Adipocyte (in vitro differentiated cells): Measurements from ENCODE around the gene ATP9A.
"Not testable (repeated sequence)": the region's sequence is repeated elsewhere in the genome, so short reads cannot be mapped to it uniquely, and the experiment has no call there.

Source experiments
- DNase-seq: peaks from one replicate; pipeline ENCODE4 v3.0.0-alpha.2; 2015; ENCODE audit warnings: low read depth
- H3K27me3 ChIP-seq: replicated peaks from 2 replicates; pipeline ENCODE4 v1.7.0; 2013; ENCODE audit warnings: mild to moderate bottlenecking, low read length, moderate library complexity; ENCODE audit not compliant: control insufficient read depth, insufficient read depth
- H3K36me3 ChIP-seq: 2 replicates; pipeline ENCODE4 v1.7.0; 2013; ENCODE audit warnings: low read length, mild to moderate bottlenecking, moderate library complexity; ENCODE audit not compliant: control insufficient read depth, insufficient read depth, severe bottlenecking
- H3K4me1 ChIP-seq: 2 replicates; pipeline ENCODE4 v1.7.0; 2013; ENCODE audit warnings: mild to moderate bottlenecking, low read length, moderate library complexity; ENCODE audit not compliant: control insufficient read depth, insufficient read depth
- H3K4me3 ChIP-seq: 2 replicates; pipeline ENCODE4 v1.7.0; 2013; ENCODE audit warnings: mild to moderate bottlenecking, low read length, moderate library complexity
- H3K9ac ChIP-seq: 2 replicates; pipeline ENCODE4 v1.7.0; 2013; ENCODE audit warnings: mild to moderate bottlenecking, low read length, moderate library complexity
- H3K9me3 ChIP-seq: 2 replicates; pipeline ENCODE4 v1.7.0; 2013; ENCODE audit warnings: mild to moderate bottlenecking, low read length, moderate library complexity; ENCODE audit not compliant: control insufficient read depth

ATP9A gene

GRCh38 chr20:51578145-51578459 is 190.1 kb downstream of the ATP9A start:
- no peak overlapping the region for H3K4me3 ChIP-seq

GRCh38 chr20:51577432-51578144 is 190.6 kb downstream of the ATP9A start:
- Histone ChIP-seq H3K9me3 (peaks cover 11% of the 10 kb centered on the region), H3K4me3 (no peak overlapping the region), H3K4me1 (peaks cover 6% of the 10 kb centered on the region), H3K9ac (no peak overlapping the region), H3K27me3 (peaks cover under 1% of the 10 kb centered on the region), H3K36me3 (no peaks in the 10 kb centered on the region)
- DNase-seq, result no peak

More at GRCh38 chr20:51578145-51578459, 190.1 kb downstream of the ATP9A start:
- no peak overlapping the region for H3K9ac ChIP-seq
- DNase-seq, result no peak
- no peaks in the 10 kb centered on the region for H3K27me3 ChIP-seq
- H3K4me1 ChIP-seq, result peaks cover 6% of the 10 kb centered on the region
- no peaks in the 10 kb centered on the region for H3K36me3 ChIP-seq
- peaks cover 11% of the 10 kb centered on the region for H3K9me3 ChIP-seq

GRCh38 chr20:51575486-51575885 is 192.7 kb downstream of the ATP9A start:
- Histone ChIP-seq H3K9ac (no peak overlapping the region), H3K9me3 (peaks cover 11% of the 10 kb centered on the region), H3K4me3 (no peak overlapping the region), H3K27me3 (peaks cover 5% of the 10 kb centered on the region), H3K36me3 (no peaks in the 10 kb centered on the region), H3K4me1 (peaks cover 11% of the 10 kb centered on the region)
- DNase-seq, result no peak

GRCh38 chr20:51574248-51575033 is 193.7 kb downstream of the ATP9A start:
- Histone ChIP-seq H3K36me3 (no peaks in the 10 kb centered on the region), H3K9me3 (peaks cover 11% of the 10 kb centered on the region), H3K4me1 (peaks cover 13% of the 10 kb centered on the region), H3K4me3 (no peak overlapping the region), H3K27me3 (peaks cover 5% of the 10 kb centered on the region), H3K9ac (no peak overlapping the region)
- DNase-seq, result no peak

- H3K9ac ChIP-seq, result no peak overlapping the region
- DNase-seq, result peak; percentile 30
- peaks cover 7% of the 10 kb centered on the region for H3K4me1 ChIP-seq
- H3K9me3 ChIP-seq, result peaks cover 11% of the 10 kb centered on the region
- no peak overlapping the region for H3K4me3 ChIP-seq
- peaks cover 5% of the 10 kb centered on the region for H3K27me3 ChIP-seq
- no peaks in the 10 kb centered on the region for H3K36me3 ChIP-seq
These were observed 194.5 kb downstream of the ATP9A start for GRCh38 chr20:51573576-51574243.

- Histone ChIP-seq H3K9me3 (peaks cover 11% of the 10 kb centered on the region), H3K9ac (no peak overlapping the region), H3K27me3 (peaks cover 11% of the 10 kb centered on the region), H3K4me3 (no peak overlapping the region), H3K36me3 (no peaks in the 10 kb centered on the region), H3K4me1 (peaks cover 7% of the 10 kb centered on the region)
- no peak for DNase-seq
These were observed 196.8 kb downstream of the ATP9A start for GRCh38 chr20:51571460-51571794.

- Histone ChIP-seq H3K9me3 (peaks cover 11% of the 10 kb centered on the region), H3K9ac (no peak overlapping the region), H3K4me1 (peaks cover 11% of the 10 kb centered on the region), H3K27me3 (peaks cover 11% of the 10 kb centered on the region), H3K4me3 (peak overlapping the region; percentile 10), H3K36me3 (no peaks in the 10 kb centered on the region)
- DNase-seq, result no peak
These were observed 197.3 kb downstream of the ATP9A start for GRCh38 chr20:51570739-51571459.

- peak; percentile 28 for DNase-seq
- Histone ChIP-seq H3K27me3 (peaks cover 11% of the 10 kb centered on the region), H3K4me1 (peaks cover 16% of the 10 kb centered on the region), H3K36me3 (no peaks in the 10 kb centered on the region), H3K9me3 (peaks cover 7% of the 10 kb centered on the region), H3K9ac (no peak overlapping the region), H3K4me3 (peak overlapping the region; percentile 10)
These were observed 198.1 kb downstream of the ATP9A start for GRCh38 chr20:51569815-51570738.

GRCh38 chr20:51568533-51568932 is 199.7 kb downstream of the ATP9A start:
- H3K9me3 ChIP-seq, H3K9ac ChIP-seq, H3K36me3 ChIP-seq, DNase-seq, H3K4me3 ChIP-seq: not testable (repeated sequence)
- H3K27me3 ChIP-seq, result peaks cover 11% of the 10 kb centered on the region
- peaks cover 23% of the 10 kb centered on the region for H3K4me1 ChIP-seq

GRCh38 chr20:51567622-51568021 is 200.6 kb downstream of the ATP9A start:
- Histone ChIP-seq H3K4me3 (no peak overlapping the region), H3K9ac (no peak overlapping the region), H3K4me1 (peaks cover 32% of the 10 kb centered on the region), H3K36me3 (no peaks in the 10 kb centered on the region), H3K27me3 (peaks cover 11% of the 10 kb centered on the region), H3K9me3 (no peaks in the 10 kb centered on the region)
- no peak for DNase-seq
